ENCODE measurements around the gene MLPH.
A peak's percentile ranks its signal among the peaks of the same experiment; 100 is the strongest.

MLPH gene

DNA sequence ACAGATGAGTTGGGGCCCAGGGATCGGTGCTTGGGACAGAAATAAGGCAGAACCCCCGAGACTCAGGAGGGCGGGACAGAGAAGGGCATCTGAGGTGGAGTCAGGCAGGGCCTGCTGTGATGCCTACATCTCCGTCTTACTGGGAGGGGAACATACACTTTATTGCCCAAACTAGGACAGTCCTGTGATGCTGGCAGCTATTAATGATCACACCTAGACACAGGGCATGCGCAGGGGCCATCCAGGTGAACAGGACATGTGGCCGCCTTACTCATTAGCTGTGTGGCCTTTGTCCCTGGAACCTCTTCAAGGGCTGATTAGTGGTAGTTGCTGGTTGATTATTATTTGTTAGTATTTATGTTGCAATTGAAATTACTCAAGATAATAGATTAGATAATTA is 33.2 kb downstream of the MLPH start:
- H2BK120ac ChIP-seq (ENCODE audit: low read depth, low read length): no peak overlapping the region
- no peak overlapping the region for H4K91ac ChIP-seq (ENCODE audit: low read depth, low read length, poor library complexity)
- H2BK5ac ChIP-seq (ENCODE audit: low read length): no peak overlapping the region
- H3K9ac ChIP-seq (ENCODE audit: low read depth, low read length, poor library complexity): no peak overlapping the region
- H3K4me2 ChIP-seq (ENCODE audit: insufficient read depth, low read length, poor library complexity, severe bottlenecking): no peak overlapping the region
- peaks cover 0 to 4% (median 0%) of the 10 kb centered on the region in 3 experiments for H3K27me3 ChIP-seq (ENCODE audit: control insufficient read depth in 3 of 3, insufficient read depth in 3 of 3, low read depth in 1 of 3, low read length in 3 of 3)
- no peak overlapping the region for H3K14ac ChIP-seq (ENCODE audit: low read length)
- H3K4ac ChIP-seq (ENCODE audit: low read length): no peak overlapping the region
- H3K9me3 ChIP-seq (replicated peaks in 1 of 2; ENCODE audit: control insufficient read depth in 2 of 2, insufficient read depth in 1 of 2, low read depth in 1 of 2, low read length in 2 of 2): no peaks in the 10 kb centered on the region
- no peak overlapping the region for H2AK5ac ChIP-seq (ENCODE audit: low read depth, low read length)
- no CpG with 5 or more reads among the region's 6 CpGs for WGBS, 2 donors (ENCODE audit: extremely low coverage in 2 of 2, insufficient read length in 2 of 2, insufficient replicate concordance in 1 of 2)
- DNase-seq (ENCODE audit: low spot score): no peak
- H2BK15ac ChIP-seq (ENCODE audit: low read length): no peak overlapping the region
- no peaks in the 10 kb centered on the region for H3K36me3 ChIP-seq (replicated peaks in 1 of 2; ENCODE audit: control insufficient read depth in 2 of 2, insufficient read depth in 2 of 2, low read length in 2 of 2)
- H3K23ac ChIP-seq (ENCODE audit: low read depth, low read length, poor library complexity): no peak overlapping the region
- no peak overlapping the region for H3K27ac ChIP-seq (replicated peaks; ENCODE audit: low read length)
- H3K4me1 ChIP-seq (ENCODE audit: control insufficient read depth in 2 of 2, insufficient read depth in 1 of 2, low read depth in 1 of 2, low read length in 2 of 2): no peaks in the 10 kb centered on the region
- H3K4me3 ChIP-seq (ENCODE audit: low read length in 2 of 2): no peak overlapping the region
- H3K79me1 ChIP-seq (ENCODE audit: low read depth, low read length): no peaks in the 10 kb centered on the region
- H2AFZ ChIP-seq (ENCODE audit: low read length): no peak overlapping the region
- H2BK12ac ChIP-seq (ENCODE audit: low read length): no peak overlapping the region
- H3K18ac ChIP-seq (ENCODE audit: low read length): no peak overlapping the region
- H4K8ac ChIP-seq (ENCODE audit: low read depth, low read length): no peak overlapping the region

- no peak overlapping the region for H3K4ac ChIP-seq (ENCODE audit: low read length)
- no peak overlapping the region for H3K4me3 ChIP-seq (ENCODE audit: low read length in 2 of 2)
- H3K9ac ChIP-seq (ENCODE audit: low read depth, low read length, poor library complexity): no peak overlapping the region
- no peak overlapping the region for H2BK5ac ChIP-seq (ENCODE audit: low read length)
- no peak overlapping the region for H2AK5ac ChIP-seq (ENCODE audit: low read depth, low read length)
- no peak overlapping the region for H3K14ac ChIP-seq (ENCODE audit: low read length)
- H2BK15ac ChIP-seq (ENCODE audit: low read length): no peak overlapping the region
- no CpG with 5 or more reads among the region's 6 CpGs for WGBS, 2 donors (ENCODE audit: extremely low coverage in 2 of 2, insufficient read length in 2 of 2, insufficient replicate concordance in 1 of 2)
- H2BK12ac ChIP-seq (ENCODE audit: low read length): no peak overlapping the region
- H4K91ac ChIP-seq (ENCODE audit: low read depth, low read length, poor library complexity): no peak overlapping the region
- no peak overlapping the region for H3K27ac ChIP-seq (replicated peaks; ENCODE audit: low read length)
- H2BK120ac ChIP-seq (ENCODE audit: low read depth, low read length): no peak overlapping the region
- no peak overlapping the region for H2AFZ ChIP-seq (ENCODE audit: low read length)
- no peak overlapping the region for H3K4me2 ChIP-seq (ENCODE audit: insufficient read depth, low read length, poor library complexity, severe bottlenecking)
- H3K18ac ChIP-seq (ENCODE audit: low read length): peak overlapping the region; percentile 7
- DNase-seq (ENCODE audit: low spot score): no peak
- H3K79me1 ChIP-seq (ENCODE audit: low read depth, low read length): no peaks in the 10 kb centered on the region
- no peaks in the 10 kb centered on the region for H3K36me3 ChIP-seq (replicated peaks in 1 of 2; ENCODE audit: control insufficient read depth in 2 of 2, insufficient read depth in 2 of 2, low read length in 2 of 2)
- H3K23ac ChIP-seq (ENCODE audit: low read depth, low read length, poor library complexity): no peak overlapping the region
- no peaks in the 10 kb centered on the region for H3K4me1 ChIP-seq (ENCODE audit: control insufficient read depth in 2 of 2, insufficient read depth in 1 of 2, low read depth in 1 of 2, low read length in 2 of 2)
- H3K9me3 ChIP-seq (replicated peaks in 1 of 2; ENCODE audit: control insufficient read depth in 2 of 2, insufficient read depth in 1 of 2, low read depth in 1 of 2, low read length in 2 of 2): no peaks in the 10 kb centered on the region
- H4K8ac ChIP-seq (ENCODE audit: low read depth, low read length): no peak overlapping the region
- peaks cover 0 to 7% (median 0%) of the 10 kb centered on the region in 3 experiments for H3K27me3 ChIP-seq (ENCODE audit: control insufficient read depth in 3 of 3, insufficient read depth in 3 of 3, low read depth in 1 of 3, low read length in 3 of 3)
These were observed 37.6 kb downstream of the MLPH start for GRCh38 chr2:237524631-237525030.

DNA sequence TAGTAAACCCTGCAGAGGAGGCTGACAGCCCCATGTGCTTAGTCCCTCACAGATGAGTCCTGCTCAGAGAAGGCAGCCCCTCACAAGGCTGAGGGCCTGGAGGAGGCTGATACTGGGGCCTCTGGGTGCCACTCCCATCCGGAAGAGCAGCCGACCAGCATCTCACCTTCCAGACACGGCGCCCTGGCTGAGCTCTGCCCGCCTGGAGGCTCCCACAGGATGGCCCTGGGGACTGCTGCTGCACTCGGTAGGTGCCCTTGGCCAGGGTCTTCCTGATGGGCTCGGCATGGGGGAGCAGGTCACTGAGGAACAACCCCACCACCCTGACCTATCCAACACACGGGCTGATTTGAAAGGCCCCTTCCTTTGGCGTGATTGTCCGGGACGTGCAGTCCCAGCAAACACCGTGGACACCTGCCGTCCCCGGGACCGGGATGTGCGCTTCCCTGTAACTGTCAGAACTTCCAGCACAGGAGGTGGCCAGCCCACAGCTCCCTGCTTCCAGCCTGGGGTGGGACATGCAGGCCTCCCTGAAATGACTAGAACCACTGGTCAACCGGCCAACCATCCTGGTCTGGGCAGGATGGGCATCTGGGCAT is 38.6 kb downstream of the MLPH start:
- Histone ChIP-seq H3K36me3 (replicated peaks in 1 of 2; ENCODE audit: control insufficient read depth in 2 of 2, insufficient read depth in 2 of 2, low read length in 2 of 2) (no peaks in the 10 kb centered on the region), H3K27me3 (ENCODE audit: control insufficient read depth in 3 of 3, insufficient read depth in 3 of 3, low read depth in 1 of 3, low read length in 3 of 3) (peaks cover 0 to 4% (median 0%) of the 10 kb centered on the region in 3 experiments), H3K79me1 (ENCODE audit: low read depth, low read length) (no peaks in the 10 kb centered on the region), H3K9me3 (replicated peaks in 1 of 2; ENCODE audit: control insufficient read depth in 2 of 2, insufficient read depth in 1 of 2, low read depth in 1 of 2, low read length in 2 of 2) (no peaks in the 10 kb centered on the region), H4K91ac (ENCODE audit: low read depth, low read length, poor library complexity) (no peak overlapping the region), H3K4ac (ENCODE audit: low read length) (no peak overlapping the region), H2AK5ac (ENCODE audit: low read depth, low read length) (peak overlapping the region; percentile 21), H3K14ac (ENCODE audit: low read length) (no peak overlapping the region), H2BK15ac (ENCODE audit: low read length) (no peak overlapping the region), H3K4me1 (ENCODE audit: control insufficient read depth in 2 of 2, insufficient read depth in 1 of 2, low read depth in 1 of 2, low read length in 2 of 2) (no peaks in the 10 kb centered on the region), H3K23ac (ENCODE audit: low read depth, low read length, poor library complexity) (no peak overlapping the region), H2BK120ac (ENCODE audit: low read depth, low read length) (peak overlapping the region; percentile 33), H2AFZ (ENCODE audit: low read length) (no peak overlapping the region), H2BK12ac (ENCODE audit: low read length) (no peak overlapping the region), H2BK5ac (ENCODE audit: low read length) (no peak overlapping the region), H3K18ac (ENCODE audit: low read length) (peak overlapping the region; percentile 84), H3K9ac (ENCODE audit: low read depth, low read length, poor library complexity) (peak overlapping the region; percentile 14), H3K4me3 (ENCODE audit: low read length in 2 of 2) (no peak overlapping the region), H4K8ac (ENCODE audit: low read depth, low read length) (no peak overlapping the region), H3K4me2 (ENCODE audit: insufficient read depth, low read length, poor library complexity, severe bottlenecking) (no peak overlapping the region), H3K27ac (replicated peaks; ENCODE audit: low read length) (no peak overlapping the region)
- WGBS, 2 donors (ENCODE audit: extremely low coverage in 2 of 2, insufficient read length in 2 of 2, insufficient replicate concordance in 1 of 2): no CpG with 5 or more reads among the region's 17 CpGs
- no peak for DNase-seq (ENCODE audit: low spot score)

- H2BK12ac ChIP-seq (ENCODE audit: low read length): no peak overlapping the region
- H3K23ac ChIP-seq (ENCODE audit: low read depth, low read length, poor library complexity): no peak overlapping the region
- H3K14ac ChIP-seq (ENCODE audit: low read length): no peak overlapping the region
- no peak overlapping the region for H3K9ac ChIP-seq (ENCODE audit: low read depth, low read length, poor library complexity)
- H3K9me3 ChIP-seq (replicated peaks in 1 of 2; ENCODE audit: control insufficient read depth in 2 of 2, insufficient read depth in 1 of 2, low read depth in 1 of 2, low read length in 2 of 2): no peaks in the 10 kb centered on the region
- H3K4ac ChIP-seq (ENCODE audit: low read length): no peak overlapping the region
- no peaks in the 10 kb centered on the region for H3K36me3 ChIP-seq (replicated peaks in 1 of 2; ENCODE audit: control insufficient read depth in 2 of 2, insufficient read depth in 2 of 2, low read length in 2 of 2)
- H3K4me1 ChIP-seq (ENCODE audit: control insufficient read depth in 2 of 2, insufficient read depth in 1 of 2, low read depth in 1 of 2, low read length in 2 of 2): peaks cover 0 to 3% of the 10 kb centered on the region in 2 donors
- H3K79me1 ChIP-seq (ENCODE audit: low read depth, low read length): no peaks in the 10 kb centered on the region
- H3K27me3 ChIP-seq (ENCODE audit: control insufficient read depth in 3 of 3, insufficient read depth in 3 of 3, low read depth in 1 of 3, low read length in 3 of 3): peaks cover 0 to 6% (median 0%) of the 10 kb centered on the region in 3 experiments
- no peak overlapping the region for H2AFZ ChIP-seq (ENCODE audit: low read length)
- no peak overlapping the region for H3K27ac ChIP-seq (replicated peaks; ENCODE audit: low read length)
- no peak overlapping the region for H2BK120ac ChIP-seq (ENCODE audit: low read depth, low read length)
- H4K91ac ChIP-seq (ENCODE audit: low read depth, low read length, poor library complexity): no peak overlapping the region
- H2BK15ac ChIP-seq (ENCODE audit: low read length): no peak overlapping the region
- no peak overlapping the region for H3K4me2 ChIP-seq (ENCODE audit: insufficient read depth, low read length, poor library complexity, severe bottlenecking)
- H4K8ac ChIP-seq (ENCODE audit: low read depth, low read length): no peak overlapping the region
- no CpG with 5 or more reads among the region's 11 CpGs for WGBS, 2 donors (ENCODE audit: extremely low coverage in 2 of 2, insufficient read length in 2 of 2, insufficient replicate concordance in 1 of 2)
- H2BK5ac ChIP-seq (ENCODE audit: low read length): no peak overlapping the region
- no peak overlapping the region for H2AK5ac ChIP-seq (ENCODE audit: low read depth, low read length)
- no peak overlapping the region for H3K4me3 ChIP-seq (ENCODE audit: low read length in 2 of 2)
- no peak overlapping the region for H3K18ac ChIP-seq (ENCODE audit: low read length)
- DNase-seq (ENCODE audit: low spot score): no peak
These were observed 40.2 kb downstream of the MLPH start for GRCh38 chr2:237527233-237527632.
